Smooth muscle cell of the brain vasculature (primary cell): ENCODE data around the gene IARS2.
"Not testable (repeated sequence)": the region's sequence is repeated elsewhere in the genome, so short reads cannot be mapped to it uniquely, and the experiment has no call there.

Source experiments
- DNase-seq: peaks from one replicate; pipeline ENCODE4 v3.0.0-alpha.2; 2012; ENCODE audit warnings: low read depth, low spot score

IARS2 gene

DNA sequence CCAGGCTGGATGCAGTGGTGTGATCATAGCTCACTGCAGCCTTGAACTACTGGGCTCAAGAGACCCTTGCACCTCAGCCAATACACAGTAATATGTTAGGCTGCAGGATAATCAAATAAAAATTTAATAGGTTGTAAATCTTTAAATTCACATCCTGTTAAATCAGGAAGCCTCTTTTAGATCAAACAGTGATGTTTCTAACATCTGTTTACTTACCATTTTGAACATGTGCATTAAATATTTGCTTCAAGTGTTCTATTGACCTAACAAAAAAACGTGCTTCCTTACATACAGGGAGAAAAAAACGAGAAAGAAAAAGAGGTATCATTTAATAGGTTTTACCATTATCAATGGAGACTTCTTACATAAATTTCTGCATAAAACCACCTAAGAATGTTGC, 70.6 kb downstream of the IARS2 start:
- no peak for DNase-seq

DNA sequence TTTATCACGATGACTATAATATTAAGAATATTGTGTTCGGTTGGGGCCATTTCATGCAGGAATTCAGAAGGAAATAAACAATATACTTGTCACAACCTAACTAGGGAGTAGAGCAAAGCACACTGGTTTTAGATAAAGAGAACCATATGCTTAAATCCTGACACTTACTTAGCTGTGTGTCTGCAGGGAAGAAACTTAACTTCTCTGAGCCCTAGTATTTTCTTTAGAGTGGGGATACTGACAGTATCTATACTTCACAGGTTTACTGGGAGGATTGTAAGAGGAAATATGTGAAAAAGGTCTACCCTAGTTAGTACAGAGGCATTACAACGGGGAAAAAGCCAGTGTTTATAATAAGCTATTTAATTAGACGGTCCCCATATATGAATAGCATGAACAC, 72.9 kb downstream of the IARS2 start:
- no peak for DNase-seq

DNA sequence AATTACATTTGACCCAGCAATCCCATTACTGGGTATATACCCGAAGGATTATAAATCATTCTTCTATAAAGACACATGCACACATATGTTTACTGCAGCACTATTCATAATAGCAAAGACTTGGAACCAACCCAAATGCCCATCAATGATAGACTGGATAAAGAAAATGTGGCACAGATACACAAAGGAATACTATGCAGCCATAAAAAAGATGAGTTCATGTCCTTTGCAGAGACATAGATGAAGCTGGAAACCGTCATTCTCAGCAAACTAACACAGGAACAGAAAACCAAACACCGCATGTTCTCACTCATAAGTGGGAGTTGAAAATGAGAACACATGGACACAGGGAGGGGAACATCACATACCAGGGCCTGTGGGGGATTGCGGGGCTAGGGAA, 76.0 kb downstream of the IARS2 start:
- not testable (repeated sequence) for DNase-seq

DNA sequence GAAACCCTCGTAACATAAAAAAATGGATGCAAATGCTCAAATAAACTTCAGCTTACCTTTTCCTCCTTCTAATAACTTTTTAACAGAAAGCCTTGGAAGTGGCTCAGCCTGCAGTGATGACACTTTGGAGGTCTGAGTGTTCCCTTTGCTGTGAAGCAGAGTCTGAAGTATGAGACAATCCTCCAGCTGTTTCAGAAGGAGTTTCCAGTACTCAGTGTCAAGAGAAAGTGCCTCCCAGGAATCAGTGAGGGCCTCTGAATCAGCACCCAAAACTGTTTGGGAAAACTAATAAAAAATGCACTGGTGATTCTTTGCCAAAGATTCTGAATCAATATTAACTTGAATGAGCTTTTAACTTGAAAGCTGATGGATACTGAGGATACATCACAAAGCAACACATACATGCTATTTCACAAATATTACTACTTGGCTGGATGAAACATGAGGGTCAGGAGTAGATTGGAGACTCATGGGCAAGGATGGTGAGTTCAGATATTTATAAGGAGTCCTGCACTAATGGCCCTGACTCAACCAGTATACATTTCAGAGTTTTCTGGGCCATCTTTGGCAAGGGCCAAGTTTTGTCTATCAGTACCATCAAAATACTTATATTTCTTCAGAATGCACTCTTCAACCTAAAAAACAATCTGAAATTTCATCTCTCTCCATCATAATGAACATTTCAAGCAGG, 77.0 kb downstream of the IARS2 start:
- no peak for DNase-seq

DNA sequence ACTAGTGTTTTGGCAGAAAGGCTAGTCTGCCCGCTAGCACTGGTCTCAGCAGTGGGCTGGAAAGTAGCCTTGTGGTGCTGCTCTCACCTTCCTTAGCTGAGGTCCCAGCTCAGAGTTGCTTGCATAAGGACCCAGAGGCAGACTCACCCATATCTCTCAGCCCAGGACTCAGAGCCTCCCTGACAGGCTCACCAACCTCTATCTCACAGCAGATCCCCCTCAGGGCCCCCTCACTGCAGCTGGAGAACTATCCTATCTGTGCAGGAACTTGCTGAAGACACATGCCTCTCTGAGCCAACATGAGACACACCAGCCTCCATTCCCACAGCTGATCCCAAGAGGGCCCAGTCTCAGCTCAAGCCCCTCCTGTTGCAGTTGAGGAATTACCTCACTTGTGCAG, 82.6 kb downstream of the IARS2 start:
- no peak for DNase-seq

DNA sequence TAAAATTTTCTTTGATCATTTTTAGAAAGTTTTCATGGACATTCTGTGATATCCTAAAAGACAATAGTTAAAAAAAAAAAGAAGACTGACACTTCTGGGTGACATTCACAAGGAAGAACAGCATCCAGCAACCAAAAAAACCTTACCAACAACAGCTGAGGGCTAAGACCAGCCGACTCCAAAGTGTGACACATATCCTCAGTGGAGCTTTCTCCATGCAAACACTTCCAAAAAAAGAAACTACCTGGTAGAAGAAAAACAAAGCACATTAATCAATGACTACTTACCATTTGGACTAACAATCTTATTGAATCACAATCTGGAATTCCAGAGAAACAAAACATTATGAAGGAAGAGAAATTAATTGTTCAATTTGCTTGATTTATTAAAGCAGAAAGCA, 88.2 kb downstream of the IARS2 start:
- DNase-seq, result no peak

DNA sequence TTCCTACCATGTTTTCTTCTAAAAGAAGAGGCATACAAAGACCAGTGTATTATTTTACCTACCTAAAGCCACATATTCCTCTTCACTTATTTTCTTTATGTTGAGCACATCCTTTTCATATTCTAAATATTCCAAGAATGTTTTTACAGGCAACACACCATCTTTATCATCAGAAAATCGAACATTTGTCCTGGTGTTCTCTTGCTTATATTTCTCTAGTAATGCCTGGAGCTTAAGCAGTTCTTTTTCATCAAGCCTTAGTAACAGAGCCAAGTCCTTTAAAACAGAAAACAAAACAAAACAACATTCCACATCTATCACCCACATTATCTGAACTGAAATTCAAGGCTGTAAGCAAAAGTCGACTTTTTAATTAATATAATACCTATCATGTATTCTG, 88.7 kb downstream of the IARS2 start:
- peak; percentile 4 for DNase-seq

DNA sequence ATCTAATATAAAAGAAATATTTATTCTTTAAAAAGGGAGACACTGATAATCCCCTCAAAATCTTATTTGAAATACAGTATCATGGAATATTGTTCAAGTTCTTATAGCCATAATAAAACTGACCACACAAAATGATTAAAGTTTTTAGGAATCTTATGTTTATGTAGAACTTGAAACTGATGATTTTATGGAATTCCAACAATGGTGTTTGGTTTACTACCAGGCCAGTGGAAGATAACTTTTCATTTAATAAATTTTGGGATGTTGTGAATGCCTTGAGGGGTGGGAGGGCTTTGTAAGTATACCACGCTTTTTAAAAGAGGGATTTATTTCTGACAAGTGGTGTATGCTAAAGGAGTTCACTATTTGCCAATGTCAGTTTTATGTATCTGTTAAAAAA, 90.6 kb downstream of the IARS2 start:
- no peak for DNase-seq

DNA sequence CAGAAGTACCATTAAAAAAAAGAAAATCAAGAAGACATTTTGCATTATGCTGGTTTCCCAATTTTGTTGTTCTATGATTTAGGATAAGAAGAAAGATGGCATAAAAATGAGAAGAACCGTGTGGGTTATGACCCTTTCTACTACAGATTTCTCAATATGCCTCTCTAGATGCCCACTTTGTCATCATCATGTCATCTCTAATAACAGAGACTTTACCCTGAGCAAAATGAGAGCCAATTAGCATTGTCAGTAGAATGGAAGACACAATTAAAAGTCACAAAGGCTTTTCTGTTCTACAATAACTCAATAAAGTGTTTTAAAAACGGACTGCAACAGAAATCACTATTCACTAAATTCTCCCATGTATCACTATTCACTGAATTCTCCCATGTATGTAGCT, 92.8 kb downstream of the IARS2 start:
- no peak for DNase-seq

DNA sequence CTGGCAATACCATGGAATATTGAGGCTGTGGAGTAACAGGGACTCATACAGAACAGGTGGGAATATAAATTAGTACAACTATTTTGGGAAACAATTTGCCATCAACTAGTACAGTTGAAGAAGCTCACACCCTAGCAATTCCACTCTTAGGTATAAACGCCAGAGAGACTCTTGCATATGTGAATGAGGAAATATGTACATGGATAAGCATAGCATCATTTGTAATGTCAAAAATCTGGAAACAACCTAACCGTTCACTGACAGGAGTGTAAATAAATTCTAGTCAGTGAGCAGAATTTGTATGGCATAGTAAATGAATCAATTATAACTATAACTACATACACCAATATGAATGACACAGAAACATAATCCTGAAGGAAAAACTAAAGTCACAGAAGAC, 94.6 kb downstream of the IARS2 start:
- DNase-seq, result no peak

DNA sequence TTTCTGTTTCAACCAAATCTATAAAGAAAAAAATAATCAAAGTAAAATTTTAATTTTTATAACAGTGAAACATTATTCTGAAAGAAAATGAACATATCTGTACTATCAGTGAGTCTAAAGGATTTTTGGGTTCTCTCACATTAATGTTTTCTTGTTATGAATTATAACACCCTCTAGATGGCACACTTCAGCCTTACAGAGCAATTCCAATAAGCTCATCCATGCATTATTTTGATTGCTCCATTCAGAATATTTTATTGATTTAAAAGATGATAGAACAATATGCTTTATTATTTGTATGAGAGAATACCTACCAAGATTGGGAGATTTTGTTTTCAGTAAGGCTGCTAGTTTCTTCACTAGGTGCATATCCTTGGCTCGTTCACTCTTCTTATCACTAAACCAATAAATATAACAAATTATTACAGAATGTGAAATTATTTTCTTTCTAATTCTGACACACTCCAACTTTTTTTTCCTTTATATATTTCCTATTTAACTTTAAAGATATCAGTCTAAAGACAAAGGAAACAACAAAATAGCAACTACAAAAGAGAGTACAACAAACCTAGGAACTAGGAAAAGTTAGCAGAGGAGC, 95.9 kb downstream of the IARS2 start:
- DNase-seq, result peak; percentile 9

DNA sequence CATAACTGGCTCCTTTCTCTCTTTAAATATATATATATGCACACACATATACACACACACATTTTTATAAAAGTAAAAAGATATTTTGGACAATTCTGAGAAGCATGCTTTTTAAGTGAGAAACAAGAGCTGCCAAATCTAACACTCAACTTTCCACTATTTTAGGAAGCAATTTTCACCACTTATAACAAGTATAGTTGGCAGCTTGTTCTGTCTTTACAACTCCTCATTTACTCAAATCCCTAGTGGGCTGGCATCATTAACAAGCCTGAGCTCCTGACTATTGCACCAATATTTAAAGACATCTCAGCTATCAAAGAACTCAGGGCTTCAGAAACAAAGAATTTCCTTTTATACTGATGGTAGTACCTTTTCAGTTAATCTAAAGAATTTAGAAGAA, 101.8 kb downstream of the IARS2 start:
- no peak for DNase-seq
